ENCODE data around the gene TTC34. TPM values are rescaled to one million over a fixed set of nuclear protein-coding genes. Genes with fewer than 3 reads are reported as not detected.

The TTC34 gene
- total RNA-seq, 1 experiment from 2014 or later: 0.38 TPM

GRCh38 chr1:2636733-2637132 lies 164.8 kb downstream of the TTC34 start:
- DNase-seq: no peak
- Histone ChIP-seq H3K36me3 (no peaks in the 10 kb centered on the region), H3K9me3 (replicated peaks) (peaks cover 7% of the 10 kb centered on the region), H3K27me3 (peaks cover 19% of the 10 kb centered on the region), H3K27ac (no peak overlapping the region), H3K4me3 (no peak overlapping the region), H3K4me1 (no peaks in the 10 kb centered on the region)

- H3K27me3 ChIP-seq: peaks cover 19% of the 10 kb centered on the region
- peaks cover 7% of the 10 kb centered on the region for H3K9me3 ChIP-seq (replicated peaks)
Measured at GRCh38 chr1:2635361-2636010, 166.0 kb downstream of the TTC34 start.

GRCh38 chr1:2633936-2634491 lies 167.5 kb downstream of the TTC34 start:
- Histone ChIP-seq H3K4me3 (no peak overlapping the region), H3K4me1 (no peaks in the 10 kb centered on the region), H3K27me3 (peaks cover 19% of the 10 kb centered on the region), H3K9me3 (replicated peaks) (peaks cover 7% of the 10 kb centered on the region), H3K36me3 (no peaks in the 10 kb centered on the region), H3K27ac (no peak overlapping the region)
- DNase-seq: no peak

More at GRCh38 chr1:2635361-2636010, 166.0 kb downstream of the TTC34 start:
- H3K4me1 ChIP-seq: no peaks in the 10 kb centered on the region
- H3K27ac ChIP-seq: no peak overlapping the region
- no peaks in the 10 kb centered on the region for H3K36me3 ChIP-seq
- no peak for DNase-seq
- H3K4me3 ChIP-seq: no peak overlapping the region

GRCh38 chr1:2633366-2633935 lies 168.0 kb downstream of the TTC34 start:
- Histone ChIP-seq H3K27ac (no peak overlapping the region), H3K27me3 (peaks cover 19% of the 10 kb centered on the region), H3K9me3 (replicated peaks) (peaks cover 7% of the 10 kb centered on the region), H3K4me3 (no peak overlapping the region), H3K36me3 (no peaks in the 10 kb centered on the region), H3K4me1 (no peaks in the 10 kb centered on the region)
- no peak for DNase-seq

- Histone ChIP-seq H3K9me3 (replicated peaks) (peaks cover 7% of the 10 kb centered on the region), H3K27ac (no peak within 1 kb of the TSS), H3K36me3 (no peaks in the 10 kb centered on the region), H3K4me3 (no peak within 1 kb of the TSS), H3K4me1 (no peaks in the 10 kb centered on the region), H3K27me3 (peaks cover 19% of the 10 kb centered on the region)
- DNase-seq: no peak
Measured at GRCh38 chr1:2632561-2633361, 168.7 kb downstream of the TTC34 start, which contains the start of gene MMEL1. MMEL1 (minus strand) TSS chr1:2633016; CDS start chr1:2629484, 3,532 bp downstream.

GRCh38 chr1:2632051-2632430 lies 169.5 kb downstream of the TTC34 start:
- Histone ChIP-seq H3K4me3 (no peak overlapping the region), H3K4me1 (no peaks in the 10 kb centered on the region), H3K27ac (no peak overlapping the region), H3K9me3 (replicated peaks) (peaks cover 5% of the 10 kb centered on the region), H3K36me3 (no peaks in the 10 kb centered on the region), H3K27me3 (peaks cover 19% of the 10 kb centered on the region)
- no peak for DNase-seq

- Histone ChIP-seq H3K27me3 (peaks cover 19% of the 10 kb centered on the region), H3K4me3 (no peak overlapping the region), H3K4me1 (no peaks in the 10 kb centered on the region), H3K27ac (no peak overlapping the region), H3K36me3 (no peaks in the 10 kb centered on the region), H3K9me3 (replicated peaks) (no peaks in the 10 kb centered on the region; the same call in 1 of the 2 replicates)
- DNase-seq: no peak
Measured at GRCh38 chr1:2631136-2632050, 170.1 kb downstream of the TTC34 start.

- Histone ChIP-seq H3K27ac (no peak overlapping the region), H3K4me3 (no peak overlapping the region), H3K36me3 (no peaks in the 10 kb centered on the region), H3K27me3 (peaks cover 27% of the 10 kb centered on the region), H3K9me3 (replicated peaks) (no peaks in the 10 kb centered on the region; the same call in 1 of the 2 replicates), H3K4me1 (no peaks in the 10 kb centered on the region)
- no peak for DNase-seq
Measured at GRCh38 chr1:2630498-2631135, 170.9 kb downstream of the TTC34 start.

GRCh38 chr1:2629627-2630497 lies 171.6 kb downstream of the TTC34 start:
- Histone ChIP-seq H3K36me3 (no peaks in the 10 kb centered on the region), H3K4me1 (no peaks in the 10 kb centered on the region), H3K27ac (no peak overlapping the region), H3K9me3 (replicated peaks) (no peaks in the 10 kb centered on the region; the same call in 1 of the 2 replicates), H3K27me3 (peaks cover 32% of the 10 kb centered on the region), H3K4me3 (no peak overlapping the region)
- no peak for DNase-seq

- H3K27me3 ChIP-seq: peaks cover 30% of the 10 kb centered on the region
- no peaks in the 10 kb centered on the region for H3K4me1 ChIP-seq
- H3K4me3 ChIP-seq: no peak overlapping the region
- no peaks in the 10 kb centered on the region; the same call in 1 of the 2 replicates for H3K9me3 ChIP-seq (replicated peaks)
- DNase-seq: no peak
- no peak overlapping the region for H3K27ac ChIP-seq
- H3K36me3 ChIP-seq: no peaks in the 10 kb centered on the region
Measured at GRCh38 chr1:2628933-2629626, 172.4 kb downstream of the TTC34 start.

- H3K9me3 ChIP-seq (replicated peaks): no peaks in the 10 kb centered on the region; the same call in 1 of the 2 replicates
- H3K36me3 ChIP-seq: no peaks in the 10 kb centered on the region
- H3K27me3 ChIP-seq: peaks cover 30% of the 10 kb centered on the region
- H3K4me3 ChIP-seq: no peak overlapping the region
- H3K4me1 ChIP-seq: no peaks in the 10 kb centered on the region
- no peak for DNase-seq
- H3K27ac ChIP-seq: no peak overlapping the region
Measured at GRCh38 chr1:2628191-2628932, 173.1 kb downstream of the TTC34 start.

GRCh38 chr1:2627746-2628145 lies 173.7 kb downstream of the TTC34 start:
- no peak overlapping the region for H3K4me3 ChIP-seq
- H3K27ac ChIP-seq: no peak overlapping the region
- no peaks in the 10 kb centered on the region; the same call in 1 of the 2 replicates for H3K9me3 ChIP-seq (replicated peaks)
- H3K36me3 ChIP-seq: no peaks in the 10 kb centered on the region
- no peak for DNase-seq
- peaks cover 27% of the 10 kb centered on the region for H3K27me3 ChIP-seq
- no peaks in the 10 kb centered on the region for H3K4me1 ChIP-seq

Data from SJCRH30 (cell line).